ENCODE data around the gene SSC5D. TPM values are rescaled to one million over a fixed set of nuclear protein-coding genes. Genes with fewer than 3 reads are reported as not detected.

Gene SSC5D
- total RNA-seq, 1 experiment from 2014 or later = 0.86 TPM

- no peak within 1 kb of the TSS for H3K27ac Mint-ChIP-seq (ENCODE audit: unreplicated experiment)
- peaks cover 20% of the 10 kb centered on the region for H3K36me3 Mint-ChIP-seq (ENCODE audit: insufficient read depth, unreplicated experiment)
- intact Hi-C loops (cut with micrococcal nuclease; ENCODE audit: unreplicated experiment) = no loop called here
- no peaks in the 10 kb centered on the region for H3K9me3 Mint-ChIP-seq (ENCODE audit: unreplicated experiment)
- ChIA-PET CTCF (no interaction called here), POLR2A (no interaction called here)
- H3K36me3 ChIP-seq (ENCODE audit: control insufficient read depth, insufficient read depth, low read length) = no peaks in the 10 kb centered on the region
- no TSS peak for BruUV-seq (replicated peaks)
- no peak for DNase-seq
- H3K4me1 ChIP-seq = peaks cover 12% of the 10 kb centered on the region
- peaks cover 11% of the 10 kb centered on the region for H3K4me1 Mint-ChIP-seq (ENCODE audit: low read depth, unreplicated experiment)
- H3K27me3 Mint-ChIP-seq (ENCODE audit: insufficient read depth, unreplicated experiment) = peaks cover 7% of the 10 kb centered on the region
- no peaks in the 10 kb centered on the region for H3K27me3 ChIP-seq (replicated peaks; ENCODE audit: control insufficient read depth, insufficient read depth, low read length)
- no peak within 1 kb of the TSS for H3K4me3 Mint-ChIP-seq (ENCODE audit: unreplicated experiment)
- H3K4me3 ChIP-seq (ENCODE audit: low read depth, low read length) = no peak within 1 kb of the TSS
- no peak for TF ChIP-seq CTCF (IDR thresholded peaks at IDR 0.05; ENCODE audit: insufficient read depth in 1 of 2, low read depth in 1 of 2, low read length in 1 of 2, severe bottlenecking in 1 of 2, unreplicated experiment in 1 of 2)
- no peaks in the 10 kb centered on the region for H3K9me3 ChIP-seq
Observed at GRCh38 chr19:55464662-55465054, 23.6 kb upstream of the SSC5D start, which contains the start of gene C19orf85. TSS of gene C19orf85 (minus strand) at chr19:55464751. CDS start at chr19:55464554, 197 bp downstream.

- Histone ChIP-seq H3K4me3 (ENCODE audit: low read depth, low read length) (no peak overlapping the region), H3K36me3 (ENCODE audit: control insufficient read depth, insufficient read depth, low read length) (no peaks in the 10 kb centered on the region), H3K9me3 (no peaks in the 10 kb centered on the region), H3K27me3 (replicated peaks; ENCODE audit: control insufficient read depth, insufficient read depth, low read length) (no peaks in the 10 kb centered on the region), H3K4me1 (peaks cover 2% of the 10 kb centered on the region; the same call in 1 of the 2 replicates)
- Mint-ChIP-seq H3K4me3 (ENCODE audit: unreplicated experiment) (no peak overlapping the region), H3K9me3 (ENCODE audit: unreplicated experiment) (no peaks in the 10 kb centered on the region), H3K27ac (ENCODE audit: unreplicated experiment) (no peak overlapping the region), H3K4me1 (ENCODE audit: low read depth, unreplicated experiment) (peaks cover 11% of the 10 kb centered on the region), H3K27me3 (ENCODE audit: insufficient read depth, unreplicated experiment) (peaks cover 7% of the 10 kb centered on the region), H3K36me3 (ENCODE audit: insufficient read depth, unreplicated experiment) (peaks cover 13% of the 10 kb centered on the region)
- intact Hi-C loops (cut with micrococcal nuclease; ENCODE audit: unreplicated experiment) = loop anchor here (2.0 kb wide), 1 partner anchor 39 kb away; no protein-coding TSS in a partner anchor
- BruUV-seq (replicated peaks) = no TSS peak
- no peak for TF ChIP-seq CTCF (IDR thresholded peaks at IDR 0.05; ENCODE audit: insufficient read depth in 1 of 2, low read depth in 1 of 2, low read length in 1 of 2, severe bottlenecking in 1 of 2, unreplicated experiment in 1 of 2)
- DNase-seq = no peak
- ChIA-PET CTCF (interaction anchor here (2.4 to 3.0 kb wide), 2 partner anchors 11 to 38 kb away, joined by 24 to 35 read pairs; partner anchors contain the start of gene ZNF628), POLR2A (no interaction called here)
Observed at GRCh38 chr19:55465460-55466240, 22.6 kb upstream of the SSC5D start.

- H3K9me3 ChIP-seq = no peaks in the 10 kb centered on the region
- no peak for TF ChIP-seq CTCF (IDR thresholded peaks at IDR 0.05; ENCODE audit: insufficient read depth in 1 of 2, low read depth in 1 of 2, low read length in 1 of 2, severe bottlenecking in 1 of 2, unreplicated experiment in 1 of 2)
- no peaks in the 10 kb centered on the region for H3K4me1 ChIP-seq
- no peak overlapping the region for H3K4me3 Mint-ChIP-seq (ENCODE audit: unreplicated experiment)
- intact Hi-C loops (cut with micrococcal nuclease; ENCODE audit: unreplicated experiment) = loop anchor here (2.0 kb wide), 1 partner anchor 39 kb away; no protein-coding TSS in a partner anchor
- ChIA-PET POLR2A (no interaction called here), CTCF (interaction anchor here (2.2 to 3.0 kb wide), 3 partner anchors 10 to 166 kb away, joined by 12 to 35 read pairs (median 24); partner anchors contain the start of gene ZNF628)
- peaks cover 13% of the 10 kb centered on the region for H3K36me3 Mint-ChIP-seq (ENCODE audit: insufficient read depth, unreplicated experiment)
- peaks cover 7% of the 10 kb centered on the region for H3K27me3 Mint-ChIP-seq (ENCODE audit: insufficient read depth, unreplicated experiment)
- no peak overlapping the region for H3K27ac Mint-ChIP-seq (ENCODE audit: unreplicated experiment)
- H3K36me3 ChIP-seq (ENCODE audit: control insufficient read depth, insufficient read depth, low read length) = no peaks in the 10 kb centered on the region
- no peaks in the 10 kb centered on the region for H3K9me3 Mint-ChIP-seq (ENCODE audit: unreplicated experiment)
- no peak overlapping the region for H3K4me3 ChIP-seq (ENCODE audit: low read depth, low read length)
- DNase-seq = no peak
- H3K4me1 Mint-ChIP-seq (ENCODE audit: low read depth, unreplicated experiment) = peaks cover 11% of the 10 kb centered on the region
- no peaks in the 10 kb centered on the region for H3K27me3 ChIP-seq (replicated peaks; ENCODE audit: control insufficient read depth, insufficient read depth, low read length)
- no TSS peak for BruUV-seq (replicated peaks)
Observed at GRCh38 chr19:55466241-55466614, 22.0 kb upstream of the SSC5D start.
